GM12875 (cell line): Measurements from ENCODE around the gene NOS1AP.
"Not testable (repeated sequence)": the region's sequence is repeated elsewhere in the genome, so short reads cannot be mapped to it uniquely, and the experiment has no call there.

Experiments
- H3K4me3 ChIP-seq: one replicate; pipeline ENCODE4 v1.5.1; 2011; ENCODE audit warnings: low read depth, low read length, control low read depth
- TF ChIP-seq, protein P1 (sequence below): IDR thresholded peaks from 2 replicates; pipeline ENCODE4 v1.5.1; 2011; ENCODE audit warnings: low read depth, mild to moderate bottlenecking, control low read depth, inconsistent platforms, low read length, moderate library complexity, borderline replicate concordance; ENCODE audit not compliant: insufficient read depth

The NOS1AP gene

DNA sequence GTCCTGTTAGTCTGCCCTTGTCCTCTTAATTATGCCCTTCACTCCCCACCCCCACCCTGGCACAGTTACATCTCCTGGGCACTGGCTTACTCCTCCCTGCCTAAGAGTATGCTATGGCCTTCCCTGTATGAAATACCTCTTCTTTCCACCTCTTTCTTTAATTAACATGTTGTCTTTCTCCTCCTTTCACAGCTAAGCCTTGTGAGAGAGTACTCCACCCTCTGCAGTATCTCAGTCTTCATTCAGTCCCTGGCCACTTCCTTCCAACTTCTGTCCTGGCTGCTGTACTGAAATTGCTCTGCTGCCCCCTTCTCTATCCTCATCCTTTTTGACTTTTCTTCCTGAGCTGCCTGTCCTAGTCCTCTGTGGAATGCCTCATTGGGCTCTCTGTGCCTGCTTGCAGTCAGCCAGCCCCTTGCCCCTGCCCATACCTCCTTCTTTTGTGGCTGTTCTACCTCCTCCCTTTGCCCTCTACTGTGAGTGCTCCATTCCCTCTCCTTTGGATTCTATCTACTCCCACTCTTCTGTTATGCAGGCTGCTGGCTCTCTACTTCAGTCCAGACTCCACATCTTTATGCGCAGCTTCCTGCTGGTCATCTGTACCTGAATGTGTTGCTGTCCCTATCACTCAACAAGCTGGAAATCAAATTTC, 8.3 kb downstream of the NOS1AP start:
- TF ChIP-seq, protein P1, sequence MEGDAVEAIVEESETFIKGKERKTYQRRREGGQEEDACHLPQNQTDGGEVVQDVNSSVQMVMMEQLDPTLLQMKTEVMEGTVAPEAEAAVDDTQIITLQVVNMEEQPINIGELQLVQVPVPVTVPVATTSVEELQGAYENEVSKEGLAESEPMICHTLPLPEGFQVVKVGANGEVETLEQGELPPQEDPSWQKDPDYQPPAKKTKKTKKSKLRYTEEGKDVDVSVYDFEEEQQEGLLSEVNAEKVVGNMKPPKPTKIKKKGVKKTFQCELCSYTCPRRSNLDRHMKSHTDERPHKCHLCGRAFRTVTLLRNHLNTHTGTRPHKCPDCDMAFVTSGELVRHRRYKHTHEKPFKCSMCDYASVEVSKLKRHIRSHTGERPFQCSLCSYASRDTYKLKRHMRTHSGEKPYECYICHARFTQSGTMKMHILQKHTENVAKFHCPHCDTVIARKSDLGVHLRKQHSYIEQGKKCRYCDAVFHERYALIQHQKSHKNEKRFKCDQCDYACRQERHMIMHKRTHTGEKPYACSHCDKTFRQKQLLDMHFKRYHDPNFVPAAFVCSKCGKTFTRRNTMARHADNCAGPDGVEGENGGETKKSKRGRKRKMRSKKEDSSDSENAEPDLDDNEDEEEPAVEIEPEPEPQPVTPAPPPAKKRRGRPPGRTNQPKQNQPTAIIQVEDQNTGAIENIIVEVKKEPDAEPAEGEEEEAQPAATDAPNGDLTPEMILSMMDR = no peak
- H3K4me3 ChIP-seq = no peak overlapping the region

DNA sequence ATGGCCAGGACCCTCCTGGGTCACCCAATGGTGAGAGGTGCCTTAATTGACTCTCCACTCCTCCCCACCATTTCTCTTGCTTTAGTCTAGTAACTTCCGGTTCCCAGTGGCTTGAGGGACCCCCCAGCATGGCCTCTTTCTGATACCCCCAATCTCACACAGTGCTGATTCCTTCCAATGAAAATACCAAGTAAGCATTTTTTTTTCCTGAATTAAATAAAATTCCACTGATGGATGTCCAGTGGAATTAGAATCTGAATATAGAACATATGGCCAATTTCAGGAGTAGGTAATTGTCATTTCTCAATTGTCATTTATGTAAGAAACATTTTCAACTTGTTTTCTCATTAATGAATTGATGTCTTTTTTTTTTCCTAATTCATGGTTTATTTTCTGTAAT, 9.5 kb downstream of the NOS1AP start:
- TF ChIP-seq, protein P1 = no peak

DNA sequence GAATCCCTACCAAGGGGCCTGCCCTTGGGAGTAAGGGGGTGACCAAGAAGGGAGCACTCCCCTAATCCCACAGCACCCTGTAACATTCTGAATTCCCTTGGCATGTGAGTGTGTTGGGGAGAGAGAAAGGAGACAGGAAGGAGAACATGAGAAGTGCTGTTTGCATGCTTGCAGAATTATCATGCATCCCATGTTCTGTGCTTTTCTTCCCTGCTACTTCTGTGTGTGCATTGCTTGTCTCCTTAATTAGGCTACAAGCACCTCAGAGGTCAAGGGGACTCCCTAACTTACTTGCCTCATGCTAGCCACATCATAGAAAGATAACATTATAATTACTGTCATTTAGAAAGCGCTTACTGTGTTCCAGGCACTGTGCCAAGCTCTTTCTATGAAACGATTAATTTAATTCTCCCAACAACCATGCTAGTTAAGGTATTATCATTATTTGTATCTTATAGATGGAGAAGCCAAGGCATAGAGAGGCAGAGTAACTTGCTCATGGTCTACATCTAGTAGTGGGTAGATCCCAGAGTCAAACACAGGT, 11.1 kb downstream of the NOS1AP start:
- TF ChIP-seq, protein P1 = no peak
- H3K4me3 ChIP-seq = no peak overlapping the region

More for the DNA sequence above, 9.5 kb downstream of the NOS1AP start:
- no peak overlapping the region for H3K4me3 ChIP-seq

DNA sequence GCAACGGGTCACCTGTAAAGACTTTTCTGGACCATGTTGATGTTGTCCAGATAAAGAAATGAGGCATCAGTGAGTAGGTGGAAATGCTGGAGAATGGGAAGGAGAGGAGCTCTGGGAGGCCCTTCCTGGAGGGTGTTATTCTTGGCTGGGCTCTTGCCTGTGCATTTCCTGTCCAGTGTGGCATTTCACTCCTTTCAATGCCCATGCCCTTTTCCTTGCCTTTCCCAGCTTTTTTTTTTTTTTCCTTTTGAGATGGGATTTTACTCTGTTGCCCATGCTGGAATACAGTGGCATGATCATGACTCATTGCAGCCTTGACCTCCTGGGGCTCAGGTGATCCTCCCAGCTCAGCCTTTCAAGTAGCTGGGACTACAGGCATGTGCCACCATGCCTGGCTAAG, 11.8 kb downstream of the NOS1AP start:
- TF ChIP-seq, protein P1 = no peak
- H3K4me3 ChIP-seq = no peak overlapping the region

DNA sequence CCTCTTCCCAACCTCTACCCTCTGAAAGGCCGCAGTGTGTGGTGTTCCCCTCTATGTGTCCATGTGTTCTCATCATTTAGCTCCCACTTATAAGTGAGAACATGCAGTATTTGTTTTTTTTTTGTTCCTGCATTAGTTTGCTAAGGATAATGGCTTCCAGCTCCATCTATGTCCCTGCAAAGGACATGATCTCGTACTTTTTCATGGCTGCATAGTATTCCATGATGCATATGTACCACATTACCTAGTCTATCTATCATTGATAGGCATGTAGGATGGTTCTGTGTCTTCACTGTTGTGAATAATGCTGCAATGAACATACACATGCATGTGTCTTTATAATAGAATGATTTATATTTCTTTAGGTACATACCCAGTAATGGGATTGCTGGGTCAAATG, 12.6 kb downstream of the NOS1AP start:
- H3K4me3 ChIP-seq = not testable (repeated sequence)

DNA sequence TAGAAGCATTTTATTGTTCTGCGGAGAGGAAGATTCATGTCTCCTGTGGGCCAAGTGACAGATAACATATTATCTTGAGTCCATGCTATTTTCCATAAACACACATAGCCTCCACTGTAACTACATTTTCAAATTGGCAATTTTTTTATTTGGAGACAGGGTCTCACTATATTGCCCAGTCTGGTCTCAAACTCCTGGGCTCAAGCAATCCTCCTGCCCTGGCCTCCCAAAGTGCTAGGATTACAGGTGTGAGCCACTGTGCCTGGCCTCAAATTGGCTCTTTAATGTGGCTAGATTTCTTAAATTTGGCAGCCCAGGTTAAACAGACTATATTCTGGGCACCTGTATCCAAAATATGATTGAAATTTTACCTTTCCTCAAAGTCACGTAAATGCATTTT, 13.8 kb downstream of the NOS1AP start:
- no peak overlapping the region for H3K4me3 ChIP-seq
- TF ChIP-seq, protein P1 = no peak

DNA sequence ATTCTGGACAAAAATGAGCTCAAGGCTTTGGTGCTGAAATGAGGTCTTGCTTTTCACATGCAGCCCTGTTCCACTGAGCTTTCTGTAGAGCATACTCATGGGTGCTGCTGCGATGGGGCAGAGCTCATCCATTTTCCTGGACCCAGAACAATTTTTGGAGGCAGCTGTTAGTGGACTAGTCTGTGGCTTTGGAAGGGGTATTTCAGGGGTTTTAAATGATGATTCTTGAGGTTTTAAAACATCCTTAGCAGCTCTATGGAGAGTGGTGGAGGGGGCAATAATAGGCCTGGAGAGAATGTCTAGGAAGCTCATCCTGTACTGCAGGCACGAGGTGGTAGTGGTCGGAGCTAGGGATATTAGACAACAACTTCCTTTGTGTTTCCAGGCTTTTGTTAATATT, 16.5 kb downstream of the NOS1AP start:
- H3K4me3 ChIP-seq = no peak overlapping the region
- TF ChIP-seq, protein P1 = no peak
